Measurements from ENCODE around the gene GRIPAP1. TPM values are rescaled to one million over a fixed set of nuclear protein-coding genes. Genes with fewer than 3 reads are reported as not detected.

Gene GRIPAP1
- polyA plus RNA-seq, 3 donors = 3.8 to 103 (median 10.7) TPM

DNA sequence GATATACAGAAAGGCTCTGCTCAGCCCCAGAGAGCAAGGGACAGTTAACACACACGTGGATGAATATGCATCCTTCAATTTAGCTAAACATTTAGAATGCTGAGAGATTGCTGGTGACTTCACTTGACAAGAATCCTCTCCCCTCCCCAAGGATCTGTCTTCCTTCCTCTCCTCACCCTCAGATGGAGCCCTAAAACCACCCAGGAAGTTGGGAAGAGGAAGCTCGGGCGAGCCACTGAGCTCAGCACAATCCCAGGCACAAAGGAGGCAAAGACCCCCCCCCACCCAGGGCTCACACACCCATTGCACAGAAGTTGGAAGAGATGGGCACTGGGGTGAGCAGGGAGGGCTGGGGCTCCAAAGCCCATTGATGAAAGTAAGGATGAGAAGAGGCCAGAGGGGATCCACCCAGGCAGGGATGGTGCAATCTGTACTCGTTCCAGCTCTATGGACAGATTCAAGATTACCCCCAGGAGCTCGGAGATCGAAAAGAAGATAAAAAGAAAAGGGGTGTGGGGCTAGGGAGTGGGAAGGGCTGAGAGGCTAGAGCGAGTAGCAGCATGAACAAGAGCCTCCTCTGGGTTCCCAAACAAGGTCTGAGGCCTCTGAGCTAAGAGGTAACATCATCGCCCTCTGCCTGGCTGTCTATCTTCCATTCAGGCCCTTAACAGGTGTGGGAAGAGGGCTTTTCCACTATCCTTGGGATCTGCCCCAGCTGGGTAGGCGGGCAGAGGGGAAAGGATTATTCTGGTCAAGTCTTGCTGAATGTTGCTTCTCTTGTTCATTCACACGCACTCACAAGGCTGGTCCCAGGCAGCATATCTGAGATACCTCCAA, 39.9 kb upstream of the GRIPAP1 start:
- peak overlapping the region; percentile 94 to 97 (median 96) for H3K27ac Mint-ChIP-seq
- H3K4me1 ChIP-seq (ENCODE audit: control insufficient read depth in 1 of 2, insufficient read depth in 2 of 2, low read length in 2 of 2) = peaks cover 31 to 34% of the 10 kb centered on the region in 2 donors
- peak overlapping the region; percentile 83 to 88 for H3K27ac ChIP-seq (ENCODE audit: low read depth in 1 of 2, low read length in 2 of 2)
- H4K20me1 ChIP-seq (ENCODE audit: insufficient read depth, low read length) = peaks cover 19% of the 10 kb centered on the region
- peaks cover 22 to 30% of the 10 kb centered on the region in 2 donors for H3K36me3 Mint-ChIP-seq
- peaks cover 22 to 24% of the 10 kb centered on the region in 2 donors for H3K36me3 ChIP-seq (replicated peaks in 1 of 2; ENCODE audit: control insufficient read depth in 1 of 2, insufficient read depth in 2 of 2, low read length in 2 of 2)
- TF ChIP-seq CTCF (IDR thresholded peaks at IDR 0.05) = no peak
- peak overlapping the region; percentile 93 for H3K9ac ChIP-seq (ENCODE audit: insufficient read depth, low read length, poor library complexity, severe bottlenecking)
- peak overlapping the region; percentile 80 for H3K4me2 ChIP-seq (replicated peaks; ENCODE audit: extremely low read depth, low read length, poor library complexity, severe bottlenecking)
- H3K4me1 Mint-ChIP-seq = peaks cover 44% of the 10 kb centered on the region
- intact Hi-C loops (cut with micrococcal nuclease) = loop anchor here (5.0 to 10.0 kb wide), 4 partner anchors 40 to 147 kb away; partner anchors contain the start of genes GRIPAP1 (in 2 of the 2), OTUD5 (in 1 of the 2), PIM2 (in 1 of the 2) and PQBP1 (in 1 of the 2)
- no peak overlapping the region for H2AFZ ChIP-seq (ENCODE audit: insufficient read depth, low read depth, low read length, poor library complexity, severe bottlenecking)
- no peaks in the 10 kb centered on the region for H3K27me3 ChIP-seq (ENCODE audit: control insufficient read depth in 2 of 2, insufficient read depth in 2 of 2, low read length in 2 of 2)
- peak in 2 of 3 donors; percentile 28 to 55 for DNase-seq
- WGBS (ENCODE audit: insufficient coverage) = no CpG with 5 or more reads among the region's 10 CpGs
- peaks cover 0 to 8% (median 0%) of the 10 kb centered on the region in 3 donors for H3K27me3 Mint-ChIP-seq (ENCODE audit: low read depth in 3 of 3)
- H3K9me3 Mint-ChIP-seq = peaks cover 0 to 21% (median 3%) of the 10 kb centered on the region in 7 donors
- peak overlapping the region; percentile 91 to 95 for H3K4me3 Mint-ChIP-seq
- no peaks in the 10 kb centered on the region for H3K9me3 ChIP-seq (replicated peaks in 1 of 2; ENCODE audit: control insufficient read depth in 1 of 2, insufficient read depth in 1 of 2, low read length in 2 of 2)
- peaks cover 59% of the 10 kb centered on the region for H3K79me2 ChIP-seq (ENCODE audit: insufficient read depth, low read length)
- H3K4me3 ChIP-seq (replicated peaks in 1 of 3; ENCODE audit: low read depth in 2 of 3, low read length in 3 of 3) = peak overlapping the region; percentile 77 to 91 (median 78)

DNA sequence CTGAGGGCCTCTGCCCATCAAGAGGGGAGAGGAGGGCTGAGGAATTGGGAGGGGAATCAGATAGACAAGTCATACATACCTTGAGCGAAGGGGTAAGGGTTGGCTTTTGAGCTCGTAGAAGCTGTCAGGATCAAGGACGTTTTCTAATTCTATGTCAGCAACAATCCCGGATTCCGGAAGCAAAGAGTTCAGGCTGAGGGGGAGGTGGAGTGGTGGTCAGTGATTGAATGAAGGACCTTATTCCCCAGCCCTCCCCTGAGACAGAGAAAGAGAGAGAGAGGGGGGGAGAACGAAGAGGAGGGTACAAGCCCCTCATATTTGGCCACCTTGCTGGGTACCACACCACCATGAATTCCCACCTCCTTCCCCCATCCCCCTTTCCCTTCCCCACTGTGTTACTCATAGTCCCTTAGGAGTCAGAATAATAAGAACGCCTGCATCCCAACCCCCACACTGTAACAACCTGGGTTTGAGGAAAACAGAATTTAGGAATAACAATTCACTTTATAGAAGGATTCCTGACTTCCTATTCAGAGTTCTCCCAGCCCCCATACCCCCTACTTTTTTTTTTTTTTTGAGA, 38.4 kb upstream of the GRIPAP1 start:
- Histone ChIP-seq H3K27ac (ENCODE audit: low read depth in 1 of 2, low read length in 2 of 2) (peak overlapping the region; percentile 51 to 88), H2AFZ (ENCODE audit: insufficient read depth, low read depth, low read length, poor library complexity, severe bottlenecking) (no peak overlapping the region), H3K36me3 (replicated peaks in 1 of 2; ENCODE audit: control insufficient read depth in 1 of 2, insufficient read depth in 2 of 2, low read length in 2 of 2) (peaks cover 27 to 34% of the 10 kb centered on the region in 2 donors), H4K20me1 (ENCODE audit: insufficient read depth, low read length) (peaks cover 19% of the 10 kb centered on the region), H3K9ac (ENCODE audit: insufficient read depth, low read length, poor library complexity, severe bottlenecking) (peak overlapping the region; percentile 11), H3K4me2 (replicated peaks; ENCODE audit: extremely low read depth, low read length, poor library complexity, severe bottlenecking) (peak overlapping the region; percentile 80), H3K9me3 (replicated peaks in 1 of 2; ENCODE audit: control insufficient read depth in 1 of 2, insufficient read depth in 1 of 2, low read length in 2 of 2) (no peaks in the 10 kb centered on the region), H3K4me3 (replicated peaks in 1 of 3; ENCODE audit: low read depth in 2 of 3, low read length in 3 of 3) (peak overlapping the region in 1 of 3 experiments; percentile 91), H3K27me3 (ENCODE audit: control insufficient read depth in 2 of 2, insufficient read depth in 2 of 2, low read length in 2 of 2) (no peaks in the 10 kb centered on the region), H3K79me2 (ENCODE audit: insufficient read depth, low read length) (peaks cover 59% of the 10 kb centered on the region), H3K4me1 (ENCODE audit: control insufficient read depth in 1 of 2, insufficient read depth in 2 of 2, low read length in 2 of 2) (peaks cover 31 to 34% of the 10 kb centered on the region in 2 donors)
- WGBS (ENCODE audit: insufficient coverage) = no CpG with 5 or more reads among the region's 7 CpGs
- Mint-ChIP-seq H3K4me3 (peak overlapping the region; percentile 61 to 95), H3K4me1 (peaks cover 44% of the 10 kb centered on the region), H3K27ac (peak overlapping the region; percentile 94 to 97 (median 96)), H3K27me3 (ENCODE audit: low read depth in 3 of 3) (peaks cover 0 to 6% (median 0%) of the 10 kb centered on the region in 3 donors), H3K9me3 (peaks cover 0 to 19% (median 3%) of the 10 kb centered on the region in 7 donors), H3K36me3 (peaks cover 26 to 38% of the 10 kb centered on the region in 2 donors)
- no peak for DNase-seq
- intact Hi-C loops (cut with micrococcal nuclease) = loop anchor here (5.0 to 10.0 kb wide), 4 partner anchors 38 to 146 kb away; partner anchors contain the start of genes GRIPAP1 (in 2 of the 2), OTUD5 (in 1 of the 2), PIM2 (in 1 of the 2) and PQBP1 (in 1 of the 2)
- TF ChIP-seq CTCF (IDR thresholded peaks at IDR 0.05) = no peak
